ENCODE data around the gene PFKM. TPM values are rescaled to one million over a fixed set of nuclear protein-coding genes. Genes with fewer than 3 reads are reported as not detected.

Gene PFKM
- total RNA-seq, 1 experiment from 2014 or later = 92.4 TPM

DNA sequence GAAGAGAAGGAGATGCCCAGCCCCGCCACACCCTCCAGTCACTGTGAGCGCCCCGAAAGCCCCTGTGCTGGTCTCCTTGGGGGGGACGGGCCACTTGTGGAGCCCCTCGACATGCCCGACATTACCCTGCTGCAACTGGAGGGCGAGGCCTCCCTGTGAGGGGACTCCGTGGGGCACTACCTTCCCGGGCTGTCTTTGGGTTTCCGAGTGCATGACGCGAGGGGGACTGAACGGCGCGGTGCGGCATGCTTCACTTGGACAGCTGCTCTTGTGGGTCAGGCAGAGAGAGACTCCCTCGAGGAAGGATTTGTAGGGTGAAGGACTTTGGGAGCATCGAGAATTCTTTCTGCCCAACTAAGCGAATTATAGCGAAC lies 65.4 kb downstream of the PFKM start:
- Histone ChIP-seq H3T11ph (ENCODE audit: low read length) (no peak overlapping the region), H3K4ac (ENCODE audit: low read depth, low read length) (no peak overlapping the region), H3K4me1 (ENCODE audit: insufficient read depth, low read length) (no peaks in the 10 kb centered on the region), H2BK5ac (ENCODE audit: insufficient read length, low read length) (no peak overlapping the region), H2AFZ (ENCODE audit: low read length) (no peak overlapping the region), H4K20me1 (ENCODE audit: control insufficient read depth, insufficient read depth, insufficient read length) (no peaks in the 10 kb centered on the region), H3K9ac (ENCODE audit: extremely low read depth, insufficient read length, low read length) (no peak overlapping the region), H2BK12ac (ENCODE audit: insufficient read length, low read depth, low read length) (no peak overlapping the region), H2BK120ac (ENCODE audit: low read depth, low read length, poor library complexity, severe bottlenecking) (no peak overlapping the region), H3K79me2 (ENCODE audit: insufficient read depth, low read length) (no peaks in the 10 kb centered on the region), H3K9me3 (ENCODE audit: control insufficient read depth, low read depth, low read length) (no peaks in the 10 kb centered on the region), H2BK15ac (ENCODE audit: low read depth, low read length) (no peak overlapping the region), H3K79me1 (ENCODE audit: insufficient read depth, low read depth, low read length, poor library complexity, severe bottlenecking) (no peaks in the 10 kb centered on the region), H3K27ac (ENCODE audit: insufficient read length, low read depth, low read length) (no peak overlapping the region), H3K23ac (ENCODE audit: insufficient read length, low read depth, low read length) (no peak overlapping the region), H2BK20ac (ENCODE audit: low read depth, low read length, poor library complexity, severe bottlenecking) (no peak overlapping the region), H2AK5ac (ENCODE audit: insufficient read length, low read length) (no peak overlapping the region), H3K23me2 (ENCODE audit: insufficient read length, low read depth, low read length, poor library complexity, severe bottlenecking) (peaks cover 21% of the 10 kb centered on the region), H3K18ac (ENCODE audit: insufficient read length, low read depth, low read length) (no peak overlapping the region), H4K5ac (ENCODE audit: insufficient read length, low read depth, low read length) (no peak overlapping the region), H3K4me2 (ENCODE audit: insufficient read depth, insufficient read length, low read length) (peak overlapping the region; percentile 54), H3K27me3 (ENCODE audit: insufficient read depth, low read length) (peaks cover 15% of the 10 kb centered on the region; the same call in 1 of the 2 replicates), H3K14ac (ENCODE audit: insufficient read depth, low read length) (no peak overlapping the region), H4K8ac (replicated peaks; ENCODE audit: insufficient read length, low read depth, low read length) (no peak overlapping the region), H3K56ac (ENCODE audit: insufficient read length, low read depth, low read length) (no peak overlapping the region), H4K91ac (ENCODE audit: insufficient read length, low read depth, low read length) (no peak overlapping the region)
- Mint-ChIP-seq H3K4me1 (peaks cover 27 to 29% of the 10 kb centered on the region in 2 experiments), H3K36me3 (ENCODE audit: insufficient read depth in 1 of 3, low read depth in 3 of 3) (no peaks in the 10 kb centered on the region), H3K4me3 (peak overlapping the region; percentile 79 to 87), H3K9me3 (no peaks in the 10 kb centered on the region; a peak in 2 of 5 replicates), H3K27me3 (ENCODE audit: low read depth) (peaks cover 100% of the 10 kb centered on the region), H3K27ac (peak overlapping the region in 1 of 3 experiments; percentile 50; a peak in 1 of 7 replicates)
- no CpG with 5 or more reads among the region's 20 CpGs for WGBS (ENCODE audit: extremely low coverage, insufficient read length, low lambda C conversion rate)
- DNase-seq = no peak
- TF ChIP-seq, protein P1, sequence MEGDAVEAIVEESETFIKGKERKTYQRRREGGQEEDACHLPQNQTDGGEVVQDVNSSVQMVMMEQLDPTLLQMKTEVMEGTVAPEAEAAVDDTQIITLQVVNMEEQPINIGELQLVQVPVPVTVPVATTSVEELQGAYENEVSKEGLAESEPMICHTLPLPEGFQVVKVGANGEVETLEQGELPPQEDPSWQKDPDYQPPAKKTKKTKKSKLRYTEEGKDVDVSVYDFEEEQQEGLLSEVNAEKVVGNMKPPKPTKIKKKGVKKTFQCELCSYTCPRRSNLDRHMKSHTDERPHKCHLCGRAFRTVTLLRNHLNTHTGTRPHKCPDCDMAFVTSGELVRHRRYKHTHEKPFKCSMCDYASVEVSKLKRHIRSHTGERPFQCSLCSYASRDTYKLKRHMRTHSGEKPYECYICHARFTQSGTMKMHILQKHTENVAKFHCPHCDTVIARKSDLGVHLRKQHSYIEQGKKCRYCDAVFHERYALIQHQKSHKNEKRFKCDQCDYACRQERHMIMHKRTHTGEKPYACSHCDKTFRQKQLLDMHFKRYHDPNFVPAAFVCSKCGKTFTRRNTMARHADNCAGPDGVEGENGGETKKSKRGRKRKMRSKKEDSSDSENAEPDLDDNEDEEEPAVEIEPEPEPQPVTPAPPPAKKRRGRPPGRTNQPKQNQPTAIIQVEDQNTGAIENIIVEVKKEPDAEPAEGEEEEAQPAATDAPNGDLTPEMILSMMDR (conservative IDR thresholded peaks at IDR 0.05) = no peak
